Frontal cortex (tissue), 4 donors: ENCODE measurements around the gene ZNF860. TPM values are rescaled to one million over a fixed set of nuclear protein-coding genes. Genes with fewer than 3 reads are reported as not detected.

Experiments
- DNase-seq, 2 donors: peaks; one replicate each; pipeline ENCODE4 v3.0.0; 2012; ENCODE audit warnings: low spot score in 2 of 2
- FAIRE-seq: peaks from 2 replicates; lab custom pipeline; 2012; peaks lifted over from hg19 to GRCh38; lab: Jason Lieb, UNC
- total RNA-seq: library from RNA; depleted of rRNA; stranded (reverse); fragments of >200 nt; gene quantifications from one replicate; pipeline ENCODE4 v1.2.3, GENCODE V29; 2014
- donor health status: control.
- donor health status: control.
- donor health status: control.

The ZNF860 gene
- total RNA-seq, 1 donor from 2014 or later = 2.0 TPM

- FAIRE-seq (no peak), DNase-seq (no peak)
These were observed 21.4 kb upstream of the ZNF860 start for GRCh38 chr3:31959951-31960792.

GRCh38 chr3:31960793-31961431 is 20.6 kb upstream of the ZNF860 start:
- FAIRE-seq = no peak
- no peak for DNase-seq

GRCh38 chr3:31962801-31963205 is 18.7 kb upstream of the ZNF860 start:
- no peak for FAIRE-seq

GRCh38 chr3:31966978-31967591 is 14.5 kb upstream of the ZNF860 start:
- FAIRE-seq (no peak), DNase-seq (no peak)

More at GRCh38 chr3:31962801-31963205, 18.7 kb upstream of the ZNF860 start:
- no peak for DNase-seq

- no peak for FAIRE-seq
- no peak for DNase-seq
These were observed 14.0 kb upstream of the ZNF860 start for GRCh38 chr3:31967592-31967991.

GRCh38 chr3:31968369-31968926 is 13.1 kb upstream of the ZNF860 start:
- no peak for FAIRE-seq
- no peak for DNase-seq

- no peak for DNase-seq
- FAIRE-seq = no peak
These were observed 12.6 kb upstream of the ZNF860 start for GRCh38 chr3:31968927-31969418.

GRCh38 chr3:31971607-31972006 is 9.9 kb upstream of the ZNF860 start:
- DNase-seq = no peak
- FAIRE-seq = no peak

- no peak for FAIRE-seq
- no peak for DNase-seq
These were observed 8.5 kb upstream of the ZNF860 start for GRCh38 chr3:31973081-31973480.

- FAIRE-seq (no peak), DNase-seq (no peak)
These were observed 7.7 kb upstream of the ZNF860 start for GRCh38 chr3:31973837-31974236.

GRCh38 chr3:31974471-31974870 is 7.1 kb upstream of the ZNF860 start:
- no peak for FAIRE-seq
- no peak for DNase-seq

GRCh38 chr3:31974964-31975363 is 6.6 kb upstream of the ZNF860 start:
- FAIRE-seq = no peak
- DNase-seq = no peak

- FAIRE-seq (no peak), DNase-seq (no peak)
These were observed 5.2 kb upstream of the ZNF860 start for GRCh38 chr3:31976302-31976701.

- FAIRE-seq (no peak), DNase-seq (no peak)
These were observed 3.8 kb upstream of the ZNF860 start for GRCh38 chr3:31977736-31978135.

GRCh38 chr3:31978553-31978952 is 3.0 kb upstream of the ZNF860 start:
- FAIRE-seq (no peak), DNase-seq (no peak)

- FAIRE-seq (no peak), DNase-seq (no peak)
These were observed 2.4 kb upstream of the ZNF860 start for GRCh38 chr3:31979001-31979697.

GRCh38 chr3:31980530-31981205 is 882 bp upstream of the ZNF860 start:
- FAIRE-seq (no peak), DNase-seq (peak; percentile 8 to 37)

GRCh38 chr3:31984321-31984720 is 2.8 kb downstream of the ZNF860 start:
- no peak for DNase-seq
- FAIRE-seq = no peak

- DNase-seq = no peak
- FAIRE-seq = no peak
These were observed 4.3 kb downstream of the ZNF860 start for GRCh38 chr3:31985831-31986230.
